GM19043 (cell line): Measurements from ENCODE around the gene CRB2.

ENCODE experiments used
- ATAC-seq: cut with Tn5 transposase; IDR thresholded peaks from one replicate; pipeline ENCODE4 v1.9.1; 2021; ENCODE audit warnings: low read depth; ENCODE audit not compliant: unreplicated experiment

Gene CRB2

DNA sequence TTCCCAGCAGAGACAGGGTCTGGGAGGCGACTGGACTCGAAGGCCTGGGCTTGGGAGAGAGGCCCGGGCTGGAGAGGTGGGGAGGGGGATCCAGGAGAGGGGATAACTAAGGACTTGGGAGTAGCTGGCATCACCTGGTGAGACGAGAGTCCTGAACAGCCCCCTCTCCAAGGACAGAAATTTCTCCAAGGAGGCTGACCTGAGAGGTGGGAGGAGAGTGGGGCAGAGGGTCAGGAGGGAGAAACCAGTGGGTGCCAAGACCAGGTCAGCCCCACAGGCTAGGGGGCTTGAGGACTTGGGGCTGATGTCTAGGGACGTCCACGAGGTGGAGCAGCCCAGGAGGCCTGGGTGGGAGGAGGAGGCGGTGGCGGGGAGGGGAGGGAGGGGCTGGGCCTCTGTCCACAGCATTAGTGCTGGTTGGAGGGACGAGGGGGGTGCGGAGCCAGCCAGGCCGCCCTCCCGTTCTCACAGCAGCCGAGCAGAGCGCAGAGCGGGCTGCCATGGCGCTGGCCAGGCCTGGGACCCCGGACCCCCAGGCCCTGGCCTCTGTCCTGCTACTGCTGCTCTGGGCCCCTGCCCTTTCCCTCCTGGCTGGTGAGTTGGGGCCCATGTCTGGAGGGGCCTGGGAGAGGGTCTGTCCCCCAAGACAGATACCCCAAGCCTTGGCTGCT is at the start of gene CRB2:
Gene CRB2 (plus strand): TSS at position 437 of the 671 bp plus-strand sequence. CDS start 64 bp downstream, at position 501.
- no peak for ATAC-seq

DNA sequence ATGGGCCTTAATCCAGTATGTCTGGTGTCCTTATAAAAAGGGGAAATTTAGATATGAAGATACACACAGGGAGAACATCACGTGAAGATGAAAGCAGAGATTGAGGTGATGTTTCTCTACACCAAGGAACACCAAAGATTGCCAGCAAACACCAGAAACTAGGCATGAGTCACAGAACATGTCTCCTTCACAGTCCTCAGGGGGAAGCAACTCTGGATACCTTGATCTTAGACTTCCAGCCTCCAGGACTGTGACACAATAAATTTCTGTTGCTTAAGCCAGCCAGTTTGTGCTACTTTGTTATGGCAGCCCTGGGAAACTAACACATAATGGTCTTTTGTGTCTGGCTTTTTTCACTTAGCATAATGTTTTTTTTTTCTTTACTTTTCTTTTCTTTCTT is 46.4 kb upstream of the CRB2 start:
- ATAC-seq: no peak

DNA sequence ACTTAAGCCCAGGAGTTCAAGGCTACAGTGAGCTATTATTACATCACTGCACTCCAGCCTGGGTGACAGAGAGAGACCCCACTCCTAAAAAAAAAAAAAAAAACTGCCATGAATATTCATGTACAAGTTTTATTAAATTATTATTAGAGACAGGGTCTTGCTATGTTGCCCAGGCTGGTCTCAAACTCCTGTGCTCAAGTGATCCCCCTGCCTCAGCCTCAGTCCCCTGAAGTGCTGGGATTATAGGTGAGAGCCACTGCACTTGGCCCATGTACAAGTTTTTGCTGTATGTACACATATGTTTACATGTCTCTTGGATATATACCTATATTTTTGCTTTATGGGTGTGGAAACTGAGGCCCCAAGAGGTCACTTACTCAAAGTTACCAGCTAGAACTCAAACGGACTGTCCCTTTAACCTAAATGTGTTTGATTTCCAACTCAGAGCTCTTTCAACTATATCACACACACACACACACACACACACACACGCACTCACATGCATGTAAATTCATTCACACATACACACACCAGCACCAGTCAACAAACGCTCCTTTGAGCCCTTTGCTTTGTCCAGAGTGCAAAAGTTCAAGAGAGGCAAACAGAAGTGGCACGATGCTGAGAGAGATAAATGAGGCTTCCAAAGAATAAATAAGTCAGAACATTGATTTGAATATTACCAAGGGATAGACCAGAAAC is 45.3 kb upstream of the CRB2 start:
- ATAC-seq: no peak

DNA sequence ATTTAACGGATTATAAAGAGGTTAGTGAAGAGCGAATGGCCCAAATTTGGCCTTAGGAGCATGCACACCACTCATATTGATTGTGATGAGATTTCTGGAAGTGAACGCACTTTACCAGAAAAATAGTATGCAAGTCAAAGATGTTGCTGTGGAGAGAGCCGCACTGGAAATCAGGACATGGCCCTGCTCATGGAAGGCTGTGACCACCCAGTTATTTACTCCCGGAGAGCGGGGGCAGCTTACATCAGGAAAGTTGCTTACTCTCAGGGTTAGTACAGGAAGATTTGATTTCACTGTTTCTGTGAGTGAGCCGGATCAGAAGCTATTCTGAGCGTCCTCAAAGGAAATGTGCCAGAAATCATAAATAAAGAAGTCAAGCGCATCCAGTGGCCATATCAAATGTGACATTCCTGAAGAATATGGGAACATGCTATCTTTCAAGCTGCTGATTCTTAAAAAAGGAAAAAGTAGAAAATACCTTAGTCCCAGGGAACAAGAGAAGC is 44.7 kb upstream of the CRB2 start:
- ATAC-seq: no peak

DNA sequence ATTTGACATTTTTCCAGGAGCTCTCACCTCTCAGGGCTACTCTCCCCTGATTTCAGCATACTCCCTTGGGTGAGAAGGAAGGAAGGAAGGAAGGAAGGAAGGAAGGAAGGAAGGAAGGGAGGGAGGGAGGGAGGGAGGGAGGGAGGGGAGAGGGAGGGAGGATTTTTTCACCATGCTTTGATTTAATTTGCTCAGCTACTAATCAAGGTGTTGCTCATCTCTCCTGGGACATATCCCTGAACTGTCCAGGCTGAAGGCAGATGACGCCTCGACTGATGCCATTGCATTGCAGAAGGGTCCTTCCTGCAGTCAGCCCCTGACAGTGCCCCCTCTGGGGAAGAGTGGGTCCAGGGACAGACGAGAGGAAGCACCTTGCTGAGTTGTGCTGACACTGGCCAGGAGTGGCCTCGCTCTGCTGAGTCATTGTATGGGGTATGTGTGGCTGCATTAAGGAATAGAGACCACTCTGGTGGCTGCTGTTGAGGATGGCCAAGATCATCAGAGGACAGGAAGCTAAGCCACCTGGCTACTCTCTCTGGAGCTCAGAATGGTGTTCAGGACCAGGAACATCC is 43.6 kb upstream of the CRB2 start:
- no peak for ATAC-seq

DNA sequence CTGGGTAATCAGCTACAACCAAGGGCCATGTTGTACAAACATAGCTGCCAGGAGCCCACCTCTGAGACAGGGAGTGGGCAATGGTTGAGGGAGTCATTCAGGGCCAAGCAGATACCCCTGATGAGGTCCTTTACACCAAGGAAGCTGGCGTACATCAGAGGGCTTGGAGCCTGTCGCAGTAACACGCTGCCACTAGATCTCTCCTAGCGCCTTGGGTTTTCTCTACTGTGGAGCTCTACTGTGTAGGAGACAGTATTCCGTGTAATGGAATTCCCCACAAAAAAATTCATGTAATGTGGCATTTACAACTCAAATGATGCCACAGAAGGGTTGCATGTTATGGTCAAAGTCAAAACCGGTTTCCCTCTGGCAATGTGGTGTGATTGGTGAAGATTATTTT is 41.4 kb upstream of the CRB2 start:
- no peak for ATAC-seq

DNA sequence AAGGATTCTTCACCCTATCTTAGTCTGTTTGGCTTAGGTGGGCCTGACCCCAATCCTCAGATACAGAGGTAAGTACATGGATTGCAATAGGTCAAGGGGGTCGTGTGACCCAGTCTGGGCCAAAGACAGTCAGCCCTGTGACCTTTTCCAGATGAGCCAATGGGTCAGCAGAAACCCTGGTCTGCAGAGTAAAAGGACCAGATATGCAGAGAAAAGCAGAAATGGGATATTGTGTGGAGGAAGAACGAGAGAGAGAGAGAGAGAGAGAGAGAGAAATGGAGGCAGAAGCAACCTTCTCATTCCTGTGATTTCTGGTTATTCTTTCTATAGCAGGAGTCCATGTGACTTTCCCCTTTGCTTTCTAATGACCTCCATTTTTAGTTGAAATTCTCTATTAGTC is 40.4 kb upstream of the CRB2 start:
- no peak for ATAC-seq

DNA sequence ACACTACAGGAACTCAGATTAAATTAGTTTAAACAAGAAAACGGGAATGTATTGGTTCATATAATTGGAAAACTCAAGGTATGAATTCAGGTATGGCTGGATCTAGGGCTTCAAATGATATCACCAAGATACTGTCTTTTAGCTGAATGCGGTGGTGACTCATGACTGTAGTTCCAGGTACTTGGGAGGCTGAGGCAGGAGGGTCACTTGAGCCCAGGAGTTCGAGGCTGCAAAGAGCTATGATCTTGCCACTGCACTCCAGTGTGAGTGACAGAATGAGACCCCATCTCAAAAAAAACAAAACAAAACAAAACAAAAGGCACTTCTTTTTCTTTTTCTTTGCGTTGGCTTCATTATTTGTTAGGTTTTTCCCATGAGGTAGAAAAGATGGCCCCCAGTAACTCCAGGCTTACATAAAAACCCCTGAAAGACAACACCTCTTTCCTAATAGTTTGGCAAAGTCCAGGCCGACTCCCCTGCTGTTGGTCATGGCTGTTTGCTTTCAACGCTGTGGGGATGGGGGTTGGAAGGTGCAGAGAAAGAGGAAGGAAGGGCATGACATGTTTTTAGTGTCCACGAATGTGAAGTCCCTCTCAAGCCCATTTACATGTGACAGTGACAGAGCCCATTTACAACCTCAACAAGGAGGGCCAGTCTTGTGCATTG is 39.8 kb upstream of the CRB2 start:
- ATAC-seq: no peak

DNA sequence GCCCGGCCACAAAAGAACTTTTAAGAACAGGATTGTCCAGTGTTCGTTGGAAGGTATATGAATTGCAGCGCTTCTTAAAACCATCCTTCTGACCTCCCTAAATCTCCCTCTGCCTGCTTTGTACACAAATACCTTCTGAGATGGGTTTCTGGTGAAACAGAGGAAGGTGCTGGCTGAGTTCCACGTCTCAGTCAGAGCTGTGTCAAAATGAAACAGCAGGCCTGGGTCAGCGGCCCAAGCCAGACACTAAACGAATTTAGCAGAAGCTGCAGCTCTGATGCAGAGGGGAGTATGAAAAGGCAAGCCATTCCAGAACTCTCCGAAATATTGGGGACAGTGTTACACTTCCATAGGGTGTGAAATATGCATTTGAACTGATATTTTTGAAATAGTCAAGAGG is 37.8 kb upstream of the CRB2 start:
- peak; percentile 49 for ATAC-seq

DNA sequence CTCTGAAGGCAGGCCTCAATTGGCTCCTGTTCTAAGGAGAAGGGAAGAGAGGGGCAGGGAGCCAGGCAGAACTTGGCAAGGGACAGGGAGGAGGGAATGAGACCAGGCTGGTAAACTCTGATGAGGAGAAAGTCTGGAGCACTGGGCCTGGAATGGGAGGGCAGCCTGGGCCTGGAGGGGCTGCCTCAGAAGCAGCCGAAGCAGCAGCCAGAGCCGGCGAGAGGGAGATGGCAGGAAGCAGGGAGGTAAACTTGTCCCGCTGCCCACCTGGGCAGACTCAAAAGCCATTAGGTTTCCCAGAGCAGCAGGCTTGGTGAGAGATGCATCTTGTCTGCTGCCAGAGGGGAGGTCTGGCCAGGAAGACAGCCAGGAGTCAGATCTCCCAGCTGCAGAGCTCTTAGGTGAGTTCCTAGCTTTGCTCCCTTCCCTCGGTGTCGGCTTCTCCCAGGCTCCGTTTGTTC is 37.0 kb upstream of the CRB2 start:
- ATAC-seq: no peak

DNA sequence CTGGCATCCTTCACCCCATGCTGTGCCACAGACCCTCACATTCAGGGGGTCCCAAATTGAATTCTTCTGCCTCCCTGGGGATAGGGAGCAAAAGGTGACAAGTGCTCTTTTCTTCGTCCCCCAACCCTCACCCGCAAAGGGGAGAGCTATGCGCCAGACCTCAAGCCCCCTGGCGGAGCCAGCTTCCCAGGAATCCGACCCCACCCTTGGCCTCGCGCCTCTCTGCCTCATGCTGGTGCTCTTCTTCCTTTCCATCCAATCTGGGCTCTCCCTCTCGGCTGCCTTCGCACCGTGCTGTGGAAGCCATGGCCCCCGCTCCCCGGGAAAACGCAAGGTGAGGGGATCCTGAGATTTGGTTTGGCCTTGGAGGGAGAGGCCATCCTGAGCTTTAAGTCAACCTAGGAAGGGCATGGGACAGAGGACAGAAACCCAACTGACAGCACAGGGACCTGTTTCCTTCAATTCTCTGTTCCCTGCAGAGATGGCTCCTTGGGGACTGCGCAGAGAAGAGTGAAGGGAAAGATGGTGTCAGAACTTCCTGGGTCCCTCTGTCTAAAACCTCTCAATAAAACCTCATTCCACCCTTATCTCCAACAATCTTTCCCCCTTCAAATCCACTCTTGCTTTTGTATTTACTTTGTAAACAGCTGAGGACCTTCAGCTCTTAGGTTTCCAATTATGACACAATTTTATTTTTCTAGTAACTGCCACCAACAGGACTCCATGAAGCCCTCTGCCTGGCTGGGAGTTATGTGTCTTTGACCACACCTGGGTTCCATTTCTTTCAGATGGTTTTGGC is 36.3 kb upstream of the CRB2 start:
- ATAC-seq: no peak

DNA sequence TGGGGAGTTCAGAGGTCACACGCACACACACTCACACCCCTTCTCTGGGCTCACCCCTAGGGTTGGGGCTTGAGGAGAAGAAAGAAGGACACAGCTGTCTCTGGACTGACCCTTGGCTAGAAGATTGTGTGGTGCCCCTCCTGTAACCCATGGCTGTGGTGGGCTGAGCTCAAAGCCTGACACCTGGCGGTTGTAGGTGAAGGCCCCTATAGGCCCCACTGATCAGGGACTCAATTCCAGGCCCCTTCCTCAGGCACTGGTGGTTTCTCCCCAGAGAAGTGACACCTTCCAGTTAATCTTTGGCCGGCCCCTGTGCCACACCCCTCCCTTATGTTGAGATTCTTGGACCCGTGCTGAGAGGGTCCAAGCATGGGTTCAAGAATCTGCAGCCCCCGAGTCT is 35.2 kb upstream of the CRB2 start:
- no peak for ATAC-seq

DNA sequence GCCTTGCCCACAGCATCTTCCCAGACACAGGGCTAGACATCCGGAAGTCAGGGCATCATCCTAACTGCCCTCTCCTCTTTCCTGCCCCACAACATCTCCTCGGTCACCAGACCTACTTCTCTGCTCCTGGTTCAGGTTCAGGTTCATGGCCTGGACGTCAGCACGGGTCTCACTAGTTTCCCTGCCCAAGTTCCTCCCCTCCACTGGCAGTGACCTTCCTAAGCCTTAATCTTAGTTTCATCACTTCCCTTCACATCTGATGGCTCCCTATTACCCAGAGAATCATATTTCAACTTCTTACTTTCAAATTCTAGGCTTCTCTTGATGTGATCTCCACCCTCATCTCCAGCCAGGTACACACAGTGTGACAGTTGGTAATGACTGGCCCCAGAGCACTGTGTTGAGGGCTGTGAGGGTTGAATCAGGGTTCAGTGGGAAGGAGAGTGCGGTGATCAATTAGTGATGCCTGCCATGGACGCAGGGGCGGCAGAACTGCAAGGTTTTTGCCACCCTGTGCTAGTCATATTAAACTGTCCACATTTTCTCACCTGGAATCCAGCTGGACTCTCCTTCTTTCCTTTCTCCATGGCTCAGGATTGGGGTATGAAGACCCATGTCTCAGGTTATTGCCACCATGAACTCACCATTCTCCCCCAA is 34.3 kb upstream of the CRB2 start:
- no peak for ATAC-seq

DNA sequence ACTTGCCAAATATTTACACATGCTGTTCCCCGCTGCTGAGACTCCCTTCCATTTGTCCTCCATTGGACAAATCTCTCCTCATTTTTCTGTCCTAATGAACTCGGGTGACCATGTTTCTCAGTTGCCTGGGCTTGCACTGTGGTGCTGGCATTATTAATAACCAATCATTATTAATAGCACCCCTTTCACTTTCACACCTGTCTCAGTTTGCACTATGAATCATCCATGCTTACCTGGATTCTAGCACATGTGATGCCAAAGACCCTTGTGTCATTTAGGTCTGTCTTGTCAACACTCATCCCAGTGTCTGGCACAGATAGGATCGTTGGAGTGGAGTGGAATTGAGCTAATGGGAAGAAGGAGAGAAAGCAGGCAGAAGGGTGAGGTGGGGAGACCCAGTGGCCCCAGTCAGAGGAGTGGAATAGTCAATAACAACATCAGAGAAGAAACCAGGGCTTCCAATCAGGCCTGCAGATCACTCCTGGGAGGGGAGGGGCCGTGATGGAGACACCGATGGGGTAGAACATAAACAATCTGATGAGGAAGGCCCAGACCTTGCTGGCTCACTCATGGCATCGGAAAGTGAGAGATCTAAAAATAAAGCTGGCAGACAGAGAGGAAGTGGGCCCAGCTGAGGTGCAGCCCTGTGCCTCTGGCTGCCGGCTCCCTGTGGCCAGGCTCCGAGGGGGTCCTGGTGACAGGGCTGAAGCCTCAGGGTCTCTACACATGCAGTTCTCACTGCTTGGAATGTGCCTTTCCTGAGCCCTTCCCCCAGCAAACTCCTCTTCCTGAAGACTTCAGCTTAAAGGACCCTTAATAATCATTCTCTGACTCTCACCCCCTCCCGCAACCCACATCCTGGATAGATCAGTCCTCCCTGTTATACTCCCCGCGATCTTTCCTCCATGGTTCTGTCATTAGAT is 33.5 kb upstream of the CRB2 start:
- ATAC-seq: no peak

DNA sequence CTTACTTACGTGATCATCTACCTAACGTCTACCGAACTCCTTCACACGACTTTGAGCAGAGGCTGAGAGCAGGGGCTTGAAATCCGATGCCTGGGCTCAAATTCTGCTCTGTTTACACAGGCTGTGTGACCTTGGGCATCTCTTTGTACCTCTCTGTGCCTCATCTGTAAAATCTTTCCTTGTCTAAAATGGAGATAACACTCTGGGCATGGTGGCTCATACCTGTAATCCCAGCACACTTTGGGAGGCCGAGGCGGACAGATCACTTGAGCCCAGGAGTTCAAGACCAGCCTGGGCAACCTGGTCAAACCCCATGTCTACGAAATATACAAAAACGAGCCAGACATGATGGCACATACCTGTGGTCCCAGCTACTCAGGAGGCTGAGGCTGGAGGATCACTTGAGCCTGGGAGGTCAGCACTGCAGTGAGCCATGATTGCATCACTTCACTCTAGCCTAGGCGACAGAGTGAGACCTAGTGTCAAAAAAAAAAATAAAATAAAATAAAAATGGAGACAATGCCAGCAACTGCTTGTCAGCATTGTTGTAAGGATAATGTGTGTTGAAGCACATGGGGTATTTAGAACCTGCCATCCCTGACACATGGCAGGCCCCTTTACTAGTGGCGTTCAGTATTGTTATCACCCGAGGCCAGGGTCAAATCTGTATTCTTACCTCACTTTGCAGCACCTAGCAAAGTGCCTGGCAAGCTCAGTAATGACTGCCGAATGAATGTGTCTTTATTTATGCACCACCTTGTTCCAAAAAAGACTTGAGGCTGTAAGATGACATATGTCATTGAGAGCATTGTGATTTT is 32.6 kb upstream of the CRB2 start:
- ATAC-seq: no peak

DNA sequence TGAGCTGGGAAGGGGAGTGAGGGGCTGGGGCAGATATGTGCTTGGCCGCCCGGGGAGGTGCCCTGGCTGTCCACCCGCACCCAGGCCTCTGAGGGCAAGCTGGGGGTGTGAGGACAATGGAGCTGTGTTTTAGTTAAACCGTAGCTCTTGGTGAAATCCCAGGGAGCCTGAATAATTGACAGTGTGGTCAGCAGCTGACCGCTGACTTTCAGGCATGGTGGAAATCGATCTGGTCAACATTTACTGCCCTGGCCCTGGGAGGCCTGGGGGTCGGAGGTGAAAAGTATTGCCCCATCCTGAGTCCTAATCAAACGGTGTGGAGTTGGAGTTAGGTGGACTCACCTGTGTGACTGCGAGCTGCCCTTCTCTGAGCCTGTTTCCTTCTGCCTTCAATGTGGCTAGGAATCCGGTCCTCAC is 31.2 kb upstream of the CRB2 start:
- no peak for ATAC-seq

DNA sequence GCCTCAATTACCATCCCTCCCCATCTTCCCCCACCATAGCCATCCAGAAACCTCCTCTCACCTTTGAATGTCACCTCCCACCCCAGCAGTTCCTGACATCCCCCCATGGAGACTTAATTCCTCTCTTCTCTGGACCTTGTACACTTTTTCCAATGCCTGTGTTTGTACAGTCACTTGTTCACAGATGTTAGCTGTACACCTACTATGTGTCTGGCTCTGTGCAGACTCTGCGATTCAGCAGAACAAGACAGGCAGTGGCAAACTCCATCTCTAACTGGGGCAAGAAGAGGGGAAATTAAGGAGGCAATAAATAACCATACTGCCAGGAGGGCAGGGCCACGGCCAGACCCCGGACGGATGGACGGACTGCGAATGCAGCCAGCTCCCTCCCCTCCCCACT is 29.8 kb upstream of the CRB2 start:
- ATAC-seq: no peak

DNA sequence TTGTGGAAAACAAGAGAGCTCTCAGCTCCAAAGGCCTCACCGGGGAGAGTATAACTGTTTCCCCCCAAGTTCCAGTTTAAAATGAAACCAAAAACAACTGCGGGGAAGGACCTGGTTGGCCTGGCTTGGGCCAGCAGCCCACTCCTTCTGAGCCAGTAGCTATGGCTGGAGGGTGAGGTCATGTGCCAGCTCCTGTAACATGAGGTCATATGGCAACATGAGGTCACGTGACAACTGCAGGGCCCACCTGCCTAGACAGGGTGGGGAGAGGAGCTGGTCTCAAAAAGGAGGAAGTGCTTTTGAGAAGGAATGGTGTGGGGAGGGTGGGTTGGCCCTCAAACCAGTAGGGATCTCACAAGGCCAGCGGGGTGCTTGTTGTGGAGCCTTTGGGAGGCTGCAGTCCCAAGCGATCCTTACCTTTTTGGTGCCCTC is 29.3 kb upstream of the CRB2 start:
- no peak for ATAC-seq
